NCI-H69 (cell line): ENCODE results near the gene BMP8B.
"Not testable (repeated sequence)": the region's sequence is repeated elsewhere in the genome, so short reads cannot be mapped to it uniquely, and the experiment has no call there.

Source experiments
- DNase-seq: peaks from one replicate; lab custom pipeline; 2025; lab: John Stamatoyannopoulos, UW

The BMP8B gene

GRCh38 chr1:39788758-39789570, at the start of gene BMP8B:
Gene BMP8B, minus strand, starts transcription at chr1:39788865. Its CDS starts 380 bp downstream, at chr1:39788485.
- DNase-seq: peak; percentile 74

GRCh38 chr1:39836595-39837110, 48.0 kb upstream of the BMP8B start:
- DNase-seq: no peak

GRCh38 chr1:39835935-39836594, 47.4 kb upstream of the BMP8B start:
- no peak for DNase-seq

- no peak for DNase-seq
Measured at GRCh38 chr1:39835110-39835509, 46.4 kb upstream of the BMP8B start.

GRCh38 chr1:39833621-39834385, 45.1 kb upstream of the BMP8B start:
- DNase-seq: no peak

- no peak for DNase-seq
Measured at GRCh38 chr1:39833121-39833520, 44.5 kb upstream of the BMP8B start.

GRCh38 chr1:39832294-39832693, 43.6 kb upstream of the BMP8B start:
- no peak for DNase-seq

- DNase-seq: no peak
Measured at GRCh38 chr1:39829791-39830533, 41.3 kb upstream of the BMP8B start.

GRCh38 chr1:39828734-39829133, 40.1 kb upstream of the BMP8B start:
- no peak for DNase-seq

GRCh38 chr1:39828255-39828654, 39.6 kb upstream of the BMP8B start:
- DNase-seq: not testable (repeated sequence)

- DNase-seq: no peak
Measured at GRCh38 chr1:39827201-39827600, 38.5 kb upstream of the BMP8B start.

GRCh38 chr1:39826583-39826982, 37.9 kb upstream of the BMP8B start:
- DNase-seq: no peak

GRCh38 chr1:39825432-39825941, 36.8 kb upstream of the BMP8B start:
- DNase-seq: peak; percentile 26

- not testable (repeated sequence) for DNase-seq
Measured at GRCh38 chr1:39823450-39823849, 34.8 kb upstream of the BMP8B start.

GRCh38 chr1:39822146-39822545, 33.5 kb upstream of the BMP8B start:
- no peak for DNase-seq

GRCh38 chr1:39819091-39819812, 30.6 kb upstream of the BMP8B start:
- peak; percentile 42 for DNase-seq

- no peak for DNase-seq
Measured at GRCh38 chr1:39818482-39818881, 29.8 kb upstream of the BMP8B start.

- DNase-seq: peak; percentile 41
Measured at GRCh38 chr1:39817091-39817932, 28.6 kb upstream of the BMP8B start.

- DNase-seq: peak; percentile 59
Measured at GRCh38 chr1:39816415-39817090, 27.9 kb upstream of the BMP8B start.
